Measurements from ENCODE around the gene C11orf71. TPM values are rescaled to one million over a fixed set of nuclear protein-coding genes. Genes with fewer than 3 reads are reported as not detected.

Gene C11orf71
- total RNA-seq, 1 experiment from 2014 or later: 3.7 TPM

DNA sequence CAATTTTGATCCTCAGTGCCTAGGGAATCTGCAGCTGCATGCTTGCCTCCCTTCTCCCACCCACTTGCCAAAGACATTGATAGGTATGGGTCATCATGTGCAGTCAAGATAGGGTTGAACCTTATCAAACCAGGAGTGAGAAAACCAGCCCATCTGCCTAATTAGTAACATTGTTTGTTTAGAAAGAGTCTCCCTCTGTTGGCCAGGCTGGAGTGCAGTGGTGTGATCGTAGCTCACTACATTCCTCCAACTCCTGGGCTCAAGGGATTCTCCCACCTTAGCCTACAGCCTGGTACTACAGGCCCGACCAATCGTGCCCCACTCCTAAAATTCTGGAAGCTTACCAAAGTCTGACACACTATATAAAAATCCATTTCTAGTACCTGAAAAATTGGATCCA, 4.6 kb downstream of the C11orf71 start:
- Histone ChIP-seq H3K9me2 (ENCODE audit: insufficient read depth) (no peaks in the 10 kb centered on the region; the same call in 1 of the 2 replicates), H3K27me3 (ENCODE audit: insufficient read depth, low read depth) (no peaks in the 10 kb centered on the region), H3K27ac (no peak overlapping the region), H3K36me3 (ENCODE audit: low read depth) (no peaks in the 10 kb centered on the region), H3F3A (ENCODE audit: insufficient read depth, low read depth) (peaks cover 16% of the 10 kb centered on the region), H3K4me1 (replicated peaks; ENCODE audit: insufficient read depth) (peaks cover 27% of the 10 kb centered on the region), H3K79me2 (ENCODE audit: low read depth) (peaks cover 21% of the 10 kb centered on the region), H3K9me3 (ENCODE audit: insufficient read depth, low read depth) (peaks cover 3% of the 10 kb centered on the region; the same call in 1 of the 2 replicates), H3K4me3 (no peak overlapping the region), H2AFZ (no peak overlapping the region), H3K4me2 (no peak overlapping the region), H4K20me1 (ENCODE audit: insufficient read depth) (no peaks in the 10 kb centered on the region)
- no TSS peak for BruUV-seq (replicated peaks)
- CTCF ChIA-PET: interaction anchor here (0.6 kb wide), 1 partner anchor 777 kb away, joined by 3 read pairs; no protein-coding TSS in a partner anchor
- intact Hi-C loops (cut with micrococcal nuclease; ENCODE audit: unreplicated experiment): no loop called here
- TF ChIP-seq EZH2 (IDR thresholded peaks at IDR 0.05; ENCODE audit: low read depth): no peak
- TF ChIP-seq, protein P1, sequence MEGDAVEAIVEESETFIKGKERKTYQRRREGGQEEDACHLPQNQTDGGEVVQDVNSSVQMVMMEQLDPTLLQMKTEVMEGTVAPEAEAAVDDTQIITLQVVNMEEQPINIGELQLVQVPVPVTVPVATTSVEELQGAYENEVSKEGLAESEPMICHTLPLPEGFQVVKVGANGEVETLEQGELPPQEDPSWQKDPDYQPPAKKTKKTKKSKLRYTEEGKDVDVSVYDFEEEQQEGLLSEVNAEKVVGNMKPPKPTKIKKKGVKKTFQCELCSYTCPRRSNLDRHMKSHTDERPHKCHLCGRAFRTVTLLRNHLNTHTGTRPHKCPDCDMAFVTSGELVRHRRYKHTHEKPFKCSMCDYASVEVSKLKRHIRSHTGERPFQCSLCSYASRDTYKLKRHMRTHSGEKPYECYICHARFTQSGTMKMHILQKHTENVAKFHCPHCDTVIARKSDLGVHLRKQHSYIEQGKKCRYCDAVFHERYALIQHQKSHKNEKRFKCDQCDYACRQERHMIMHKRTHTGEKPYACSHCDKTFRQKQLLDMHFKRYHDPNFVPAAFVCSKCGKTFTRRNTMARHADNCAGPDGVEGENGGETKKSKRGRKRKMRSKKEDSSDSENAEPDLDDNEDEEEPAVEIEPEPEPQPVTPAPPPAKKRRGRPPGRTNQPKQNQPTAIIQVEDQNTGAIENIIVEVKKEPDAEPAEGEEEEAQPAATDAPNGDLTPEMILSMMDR (conservative IDR thresholded peaks at IDR 0.05): no peak; the same call in 1 of the 2 replicates
- POLR2A ChIA-PET (ENCODE audit: unreplicated experiment): interaction anchor here (0.6 kb wide), 3 partner anchors 46 to 403 kb away, joined by 3 to 7 read pairs (median 4); no protein-coding TSS in a partner anchor
- DNase-seq: no peak

DNA sequence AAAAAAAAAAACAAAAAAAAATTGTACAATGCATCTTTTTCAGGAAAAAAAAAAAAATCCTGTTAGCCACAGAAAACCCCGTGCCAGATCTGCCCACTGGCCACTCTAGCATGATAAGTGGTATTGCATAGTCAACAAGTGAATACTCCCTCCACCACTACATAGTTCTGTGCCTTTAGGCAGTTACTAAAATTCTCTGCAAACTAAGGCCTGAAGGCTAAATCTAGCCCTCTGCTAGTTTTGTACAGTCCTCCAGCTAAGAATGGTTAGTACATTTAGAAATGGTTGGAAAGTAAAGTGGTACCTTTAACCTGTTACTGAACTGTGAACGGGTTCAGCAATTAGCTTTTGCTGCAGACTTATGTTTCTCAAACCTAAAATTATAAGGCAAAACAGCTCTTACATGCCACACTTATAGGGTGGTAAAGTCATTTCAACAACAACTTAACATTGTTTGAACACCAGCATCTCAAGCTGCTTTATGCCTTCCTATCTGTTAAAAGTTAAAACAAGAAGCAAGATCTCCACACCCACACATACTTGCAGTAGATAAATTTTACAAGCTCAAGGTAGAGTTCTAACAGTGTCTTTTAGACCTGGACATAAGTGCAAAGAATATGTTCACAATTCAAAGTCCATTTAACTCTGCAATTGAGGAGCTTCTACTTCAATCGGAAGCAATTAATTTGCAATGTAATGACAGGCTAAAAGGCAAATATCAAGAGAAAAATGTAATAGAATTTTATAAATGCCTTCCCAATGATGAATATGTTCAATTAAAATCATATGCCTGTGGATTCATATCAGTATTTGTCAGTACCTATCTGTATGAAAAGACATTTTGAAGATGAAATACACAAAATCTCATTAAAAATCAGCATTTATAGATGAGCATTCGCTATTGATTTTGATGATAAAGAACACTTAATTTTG, 7.3 kb downstream of the C11orf71 start:
- H3K27ac ChIP-seq: no peak overlapping the region
- CTCF ChIA-PET: no interaction called here
- H3K79me2 ChIP-seq (ENCODE audit: low read depth): peaks cover 1% of the 10 kb centered on the region
- no peaks in the 10 kb centered on the region for H3K36me3 ChIP-seq (ENCODE audit: low read depth)
- no peaks in the 10 kb centered on the region; the same call in 1 of the 2 replicates for H3K9me2 ChIP-seq (ENCODE audit: insufficient read depth)
- no peaks in the 10 kb centered on the region for H3K9me3 ChIP-seq (ENCODE audit: insufficient read depth, low read depth)
- POLR2A ChIA-PET (ENCODE audit: unreplicated experiment): no interaction called here
- no TSS peak for BruUV-seq (replicated peaks)
- no peaks in the 10 kb centered on the region for H3F3A ChIP-seq (ENCODE audit: insufficient read depth, low read depth)
- no peaks in the 10 kb centered on the region for H4K20me1 ChIP-seq (ENCODE audit: insufficient read depth)
- no peak for DNase-seq
- intact Hi-C loops (cut with micrococcal nuclease; ENCODE audit: unreplicated experiment): no loop called here
- H3K27me3 ChIP-seq (ENCODE audit: insufficient read depth, low read depth): no peaks in the 10 kb centered on the region
- no peak overlapping the region for H3K4me3 ChIP-seq
- no peak overlapping the region for H3K4me2 ChIP-seq
- no peak for TF ChIP-seq EZH2 (IDR thresholded peaks at IDR 0.05; ENCODE audit: low read depth)
- TF ChIP-seq, protein P1 (conservative IDR thresholded peaks at IDR 0.05): no peak
- peaks cover 10% of the 10 kb centered on the region; the same call in 1 of the 2 replicates for H3K4me1 ChIP-seq (replicated peaks; ENCODE audit: insufficient read depth)
- H2AFZ ChIP-seq: no peak overlapping the region

DNA sequence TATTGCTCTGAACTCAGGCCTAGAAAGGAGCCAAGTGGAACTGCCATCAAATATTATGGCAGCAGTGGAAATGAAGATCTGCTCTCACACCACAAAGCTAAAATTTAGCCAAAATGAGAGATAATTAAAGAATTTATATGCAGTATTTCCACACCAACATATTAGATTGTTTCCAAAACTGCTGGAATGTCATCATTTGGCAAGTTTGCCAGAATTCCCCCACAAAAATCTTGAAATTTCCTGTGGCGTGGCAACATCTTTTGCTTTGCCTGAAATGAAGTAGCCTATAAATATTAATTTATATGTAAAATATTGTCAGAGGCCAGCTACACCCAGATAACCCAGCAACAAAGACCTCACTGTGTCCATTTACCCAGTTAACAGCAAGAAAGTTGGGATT, 13.8 kb downstream of the C11orf71 start:
- BruUV-seq (replicated peaks): no TSS peak
- no peaks in the 10 kb centered on the region for H3K36me3 ChIP-seq (ENCODE audit: low read depth)
- POLR2A ChIA-PET (ENCODE audit: unreplicated experiment): no interaction called here
- H3F3A ChIP-seq (ENCODE audit: insufficient read depth, low read depth): no peaks in the 10 kb centered on the region
- no peaks in the 10 kb centered on the region for H4K20me1 ChIP-seq (ENCODE audit: insufficient read depth)
- DNase-seq: no peak
- no peaks in the 10 kb centered on the region for H3K9me2 ChIP-seq (ENCODE audit: insufficient read depth)
- no peaks in the 10 kb centered on the region for H3K79me2 ChIP-seq (ENCODE audit: low read depth)
- no peak overlapping the region for H2AFZ ChIP-seq
- no peak overlapping the region for H3K4me2 ChIP-seq
- H3K4me3 ChIP-seq: no peak overlapping the region
- no peaks in the 10 kb centered on the region for H3K4me1 ChIP-seq (replicated peaks; ENCODE audit: insufficient read depth)
- H3K9me3 ChIP-seq (ENCODE audit: insufficient read depth, low read depth): no peaks in the 10 kb centered on the region
- H3K27ac ChIP-seq: no peak overlapping the region
- CTCF ChIA-PET: no interaction called here
- H3K27me3 ChIP-seq (ENCODE audit: insufficient read depth, low read depth): no peaks in the 10 kb centered on the region
- intact Hi-C loops (cut with micrococcal nuclease; ENCODE audit: unreplicated experiment): no loop called here
- TF ChIP-seq, protein P1 (conservative IDR thresholded peaks at IDR 0.05): no peak
- no peak for TF ChIP-seq EZH2 (IDR thresholded peaks at IDR 0.05; ENCODE audit: low read depth)
